Stimulated activated CD4-positive, alpha-beta T cell treated with anti-CD3 and anti-CD28 coated beads, Interleukin-4, amount 100 ng/mL, for 48 hours (primary cell): ENCODE results near the gene GPR89B.
"Not testable (repeated sequence)": the region's sequence is repeated elsewhere in the genome, so short reads cannot be mapped to it uniquely, and the experiment has no call there.

Experiments
- DNase-seq, 2 donors: peaks; one replicate each; pipeline ENCODE4 v3.0.0-alpha.2; 2020; ENCODE audit warnings: low read depth in 2 of 2

GPR89B gene

DNA sequence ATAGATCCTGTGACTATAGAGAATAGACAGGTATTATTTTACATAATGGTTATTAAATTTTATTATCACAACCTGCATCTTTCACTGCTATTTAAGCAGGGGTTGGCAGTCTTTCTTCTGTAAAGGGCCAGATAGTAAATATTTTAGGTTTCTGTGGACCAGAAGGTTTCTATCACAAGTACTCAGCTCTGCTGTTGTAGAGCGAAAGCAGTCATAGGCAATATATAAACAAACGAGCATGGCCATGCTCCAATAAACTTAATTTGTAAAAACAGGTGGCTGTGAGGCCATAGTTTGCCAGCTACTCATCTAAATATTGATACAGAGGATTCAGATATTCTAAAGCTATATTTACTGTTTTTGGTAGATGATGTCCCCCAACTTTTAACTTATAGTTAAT, 12.2 kb downstream of the GPR89B start:
- DNase-seq = not testable (repeated sequence)

DNA sequence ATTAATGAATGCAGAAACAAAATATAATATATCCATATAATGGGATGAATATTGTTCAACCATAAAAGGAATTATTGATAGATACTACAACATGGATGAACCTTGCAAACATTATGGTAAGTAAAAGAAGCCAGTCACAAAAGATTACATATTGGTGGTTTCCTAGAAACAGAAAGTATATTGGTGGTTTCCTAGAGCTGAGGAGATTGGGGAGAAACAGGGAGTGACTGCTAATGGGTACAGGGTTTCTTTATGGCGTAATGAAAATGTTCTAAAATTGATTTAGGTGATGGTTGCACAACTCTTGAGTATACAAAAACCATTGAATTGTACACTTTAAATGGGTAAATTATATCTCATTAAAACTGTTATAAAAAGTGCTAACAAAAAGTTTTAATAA, 14.3 kb downstream of the GPR89B start:
- DNase-seq = not testable (repeated sequence)

DNA sequence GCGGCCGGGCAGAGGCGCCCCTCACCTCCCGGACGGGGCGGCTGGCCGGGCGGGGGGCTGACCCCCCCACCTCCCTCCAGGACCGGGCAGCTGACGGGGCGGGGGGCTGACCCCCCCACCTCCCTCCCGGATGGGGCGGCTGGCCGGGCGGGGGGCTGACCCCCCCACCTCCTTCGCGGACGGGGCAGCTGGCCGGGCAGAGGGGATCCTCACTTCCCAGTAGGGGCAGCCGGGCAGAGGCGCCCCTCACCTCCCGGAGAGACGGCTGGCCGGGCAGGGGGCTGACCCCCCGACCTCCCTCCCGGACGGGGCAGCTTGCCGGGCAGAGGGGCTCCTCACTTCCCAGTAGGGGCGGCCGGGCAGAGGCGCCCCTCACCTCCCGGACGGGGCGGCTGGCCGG, 21.3 kb downstream of the GPR89B start:
- DNase-seq = not testable (repeated sequence)

DNA sequence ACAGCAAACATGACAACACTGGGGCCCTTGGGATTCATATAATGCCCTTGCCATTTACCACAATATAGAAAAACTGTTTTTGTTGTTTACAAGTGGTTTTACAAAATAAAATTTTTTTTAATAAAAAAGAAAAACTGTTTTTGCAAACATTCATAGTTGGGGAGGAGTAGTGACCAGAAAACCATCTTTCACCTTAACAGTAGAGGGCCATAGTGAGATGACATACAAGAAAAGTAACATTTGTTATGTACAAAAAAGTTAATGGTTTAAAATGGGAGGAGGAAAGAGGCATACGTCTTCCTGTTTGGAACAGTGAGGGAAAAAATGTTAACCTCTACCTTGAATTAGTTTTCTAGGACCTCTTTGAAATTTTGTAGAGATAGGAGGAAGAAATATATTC, 30.7 kb downstream of the GPR89B start:
- not testable (repeated sequence) for DNase-seq

DNA sequence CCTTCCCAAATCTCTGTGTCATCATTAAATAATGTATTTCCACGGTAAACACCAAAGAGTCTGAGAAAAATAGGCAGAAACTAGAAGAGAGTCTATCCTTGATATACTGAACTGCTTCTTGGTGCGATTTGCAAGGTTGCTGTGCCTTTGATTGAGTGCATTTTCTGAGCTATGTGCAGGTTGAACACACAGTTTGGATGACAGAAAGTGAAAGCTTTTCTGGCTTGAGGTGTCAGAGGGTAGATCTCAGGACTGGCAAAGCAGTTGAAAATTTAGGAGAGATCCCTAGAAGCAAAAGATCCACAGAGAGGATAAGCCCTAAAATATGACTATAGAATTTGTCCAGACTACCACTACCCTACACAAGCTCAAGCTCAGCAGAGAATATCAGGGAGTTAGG, 31.5 kb downstream of the GPR89B start:
- not testable (repeated sequence) for DNase-seq

DNA sequence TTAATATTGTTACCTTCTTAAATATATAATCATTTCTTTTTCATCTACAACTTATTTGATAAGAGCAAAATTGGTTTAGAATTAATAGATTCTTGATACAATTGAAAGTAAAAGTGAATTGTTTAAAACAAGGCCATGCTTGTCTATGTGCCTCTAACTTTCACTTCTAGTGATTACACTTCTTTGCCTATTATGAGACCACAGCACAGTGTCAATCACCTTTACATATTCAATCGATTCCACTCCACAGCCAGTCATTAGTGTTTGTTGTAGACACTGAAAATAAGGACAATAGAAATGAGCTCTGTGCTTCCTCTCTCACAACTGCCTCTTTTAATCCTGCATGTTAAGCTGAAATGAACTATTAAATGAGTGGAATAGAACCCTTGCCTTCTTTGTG, 36.4 kb downstream of the GPR89B start:
- not testable (repeated sequence) for DNase-seq

DNA sequence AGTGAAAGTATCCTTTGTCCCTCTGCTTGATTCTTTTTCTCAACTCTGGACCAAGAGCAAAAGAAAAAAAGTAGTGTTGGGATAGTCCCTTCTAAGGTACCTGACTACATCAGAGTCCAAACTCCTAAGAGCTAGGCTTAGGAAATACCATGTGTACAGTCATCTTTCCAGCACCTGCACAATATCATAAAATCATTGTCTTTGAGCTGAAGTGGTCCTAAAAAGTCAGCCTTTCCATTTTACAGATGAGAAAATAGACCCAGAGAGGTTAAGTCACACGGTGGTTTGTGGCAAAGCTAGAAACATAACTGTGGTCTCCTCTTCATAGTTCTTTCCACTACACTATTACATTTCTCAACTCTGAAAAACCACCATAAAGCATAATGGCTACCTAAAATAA, 38.4 kb downstream of the GPR89B start:
- DNase-seq = not testable (repeated sequence)

DNA sequence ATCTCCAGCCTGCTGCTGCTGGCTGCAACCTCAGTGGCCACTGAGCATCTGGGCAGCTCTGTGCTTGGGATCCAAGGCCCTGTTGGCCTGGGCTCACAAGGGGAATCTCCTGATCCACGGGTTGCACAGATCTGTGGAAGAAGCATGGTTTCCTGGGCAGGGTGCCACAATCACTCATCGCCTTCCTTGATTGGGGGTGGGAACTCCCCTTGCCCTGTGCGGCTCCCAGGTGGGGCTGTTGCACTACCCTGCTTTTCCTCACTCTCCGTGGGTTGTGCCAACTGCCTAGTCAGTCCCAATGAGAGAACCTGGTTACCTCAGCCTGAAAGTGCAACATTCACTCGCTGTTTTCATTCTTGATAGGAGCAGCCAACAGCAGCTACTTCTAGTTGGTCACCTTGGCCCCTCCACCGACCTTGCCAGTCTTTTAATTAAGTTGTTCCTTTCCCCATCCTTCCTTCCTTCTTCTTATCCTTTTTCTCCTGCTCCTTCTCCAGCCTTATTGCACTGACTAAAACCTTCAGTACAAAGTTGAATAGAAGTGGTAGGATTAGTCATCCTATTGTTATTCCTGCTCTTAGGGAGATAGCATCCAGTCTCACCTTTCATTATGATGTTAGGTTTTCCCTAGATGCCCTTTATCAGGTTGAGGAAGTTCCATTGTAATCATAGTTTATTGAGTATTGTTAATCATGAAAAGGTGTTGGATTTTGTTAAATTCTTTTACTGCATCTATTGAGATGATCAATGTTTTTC, 50.9 kb downstream of the GPR89B start:
- DNase-seq = not testable (repeated sequence)

DNA sequence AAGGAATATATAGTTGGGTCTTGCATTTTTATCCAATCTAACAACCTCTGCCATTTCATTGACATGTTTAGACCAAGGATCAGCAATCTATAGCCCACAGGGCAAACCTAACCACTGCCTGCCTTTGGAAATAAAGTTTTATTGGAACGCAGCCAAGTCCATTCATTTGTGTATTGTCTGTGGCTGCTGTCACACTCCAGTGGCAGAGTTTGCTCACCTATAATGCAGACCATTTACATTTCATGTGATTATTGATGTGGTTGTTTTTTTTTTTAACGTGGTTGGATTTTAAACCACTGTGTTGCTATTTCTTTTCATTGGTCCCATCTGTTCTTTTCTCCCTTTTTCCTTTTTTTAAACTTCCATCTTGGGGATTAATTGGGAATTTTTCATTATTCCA, 57.2 kb downstream of the GPR89B start:
- DNase-seq = not testable (repeated sequence)

DNA sequence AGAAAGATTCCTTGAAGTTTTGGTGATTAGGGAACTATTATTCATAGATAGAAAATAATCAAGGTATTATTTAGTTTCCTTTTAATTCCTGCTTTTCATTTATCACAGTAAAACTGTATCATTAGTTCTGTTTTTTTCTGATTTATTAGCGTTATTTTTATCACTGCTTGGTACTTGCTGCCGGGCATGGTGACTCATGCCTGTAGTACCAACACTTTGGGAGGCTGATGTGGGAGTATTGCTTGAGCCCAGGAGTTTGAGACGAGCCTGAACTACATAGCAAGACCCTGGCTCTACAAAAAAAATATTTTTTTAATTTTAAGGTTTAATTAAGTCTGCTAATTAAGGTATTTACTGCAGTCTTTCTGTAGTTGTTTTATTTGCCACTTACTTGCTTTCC, 59.7 kb downstream of the GPR89B start:
- not testable (repeated sequence) for DNase-seq

DNA sequence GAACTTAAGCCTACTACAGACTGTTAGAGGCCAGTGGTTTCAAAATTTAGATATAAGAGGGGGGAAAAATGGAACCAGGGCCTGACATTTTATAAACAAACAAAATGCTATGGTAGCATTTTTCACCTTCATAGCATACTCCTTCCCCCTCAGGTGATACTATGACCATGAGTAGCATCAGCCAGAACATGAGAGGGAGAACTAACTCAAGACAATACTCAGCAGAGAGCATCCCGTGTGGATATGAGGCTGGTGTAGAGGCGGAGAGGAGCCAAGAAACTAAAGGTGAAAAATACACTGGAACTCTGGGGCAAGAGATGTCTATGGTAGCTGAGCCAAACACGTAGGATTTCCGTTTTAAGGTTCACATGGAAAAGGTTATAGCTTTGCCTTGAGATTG, 64.7 kb downstream of the GPR89B start:
- not testable (repeated sequence) for DNase-seq

DNA sequence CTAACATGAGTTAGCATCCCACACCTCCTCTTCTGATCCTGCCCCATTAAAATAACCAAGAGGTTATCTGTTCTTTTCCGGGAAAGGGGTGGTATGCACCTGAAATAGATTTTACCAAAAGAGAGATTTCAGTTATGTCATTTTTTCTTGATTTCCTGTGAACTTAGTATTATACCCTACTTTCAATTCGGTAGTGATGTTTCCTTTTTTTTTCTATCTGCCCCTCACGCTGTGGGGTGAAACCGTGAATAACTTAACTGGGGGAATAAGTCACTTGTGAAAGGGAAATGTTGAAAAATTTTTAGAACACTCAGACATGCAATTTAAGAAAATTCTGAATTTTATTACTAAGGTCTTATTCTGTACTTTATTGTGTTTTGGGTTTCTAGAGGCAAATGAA, 65.2 kb downstream of the GPR89B start:
- not testable (repeated sequence) for DNase-seq

DNA sequence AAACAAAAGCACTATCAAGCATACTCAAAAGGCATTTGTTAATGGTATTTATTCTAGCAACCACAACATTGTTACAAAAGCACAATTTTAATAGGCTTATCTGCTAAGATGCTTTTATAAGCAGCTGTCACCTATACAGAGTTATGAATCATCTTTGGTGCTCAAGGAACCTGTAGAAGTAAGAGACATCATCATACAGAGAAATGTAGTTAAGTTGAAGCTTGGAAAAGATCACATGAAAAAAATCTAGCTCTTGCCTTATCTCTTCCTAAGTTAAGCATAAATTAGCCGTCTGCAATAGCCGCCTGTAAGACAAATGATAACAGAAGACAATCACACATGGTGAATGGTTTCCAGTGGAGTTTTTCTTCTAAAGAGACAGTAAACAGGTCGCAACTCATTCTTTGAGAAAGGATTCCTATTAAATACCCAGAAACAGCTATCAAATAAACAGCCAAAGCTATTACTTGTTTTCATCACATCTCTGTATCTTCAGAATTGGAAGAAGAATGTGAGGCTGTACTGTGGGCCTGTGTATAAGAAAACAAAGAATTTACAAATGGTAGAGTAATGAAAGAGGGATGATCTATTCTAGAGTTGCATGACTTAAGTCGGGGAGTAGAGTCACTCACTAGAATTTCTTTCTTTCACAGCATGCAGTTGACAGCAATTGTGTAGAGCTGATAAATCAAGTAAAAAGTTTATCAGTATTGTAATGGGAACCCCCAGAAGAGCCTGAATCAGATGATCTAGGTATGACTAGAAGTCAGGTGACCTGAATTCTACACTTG, 65.8 kb downstream of the GPR89B start:
- not testable (repeated sequence) for DNase-seq

DNA sequence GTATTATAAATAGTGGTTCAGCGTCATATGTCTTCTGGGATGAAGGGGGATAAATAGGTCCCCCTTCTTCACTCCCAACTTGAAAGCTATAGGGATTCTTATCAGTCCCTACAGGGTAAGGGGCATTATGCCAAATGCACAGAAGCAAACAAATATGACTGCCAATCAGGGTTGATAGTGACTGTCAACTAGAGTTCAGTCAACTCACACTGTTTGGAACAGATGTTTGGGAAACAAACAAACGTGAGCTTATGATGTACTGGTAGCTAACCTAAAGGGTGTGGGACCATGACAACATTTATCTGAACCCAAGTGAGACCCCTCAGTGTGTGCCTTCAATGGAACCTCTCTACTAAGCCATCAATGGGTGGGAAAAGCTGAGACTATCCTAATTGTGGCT, 67.9 kb downstream of the GPR89B start:
- not testable (repeated sequence) for DNase-seq

DNA sequence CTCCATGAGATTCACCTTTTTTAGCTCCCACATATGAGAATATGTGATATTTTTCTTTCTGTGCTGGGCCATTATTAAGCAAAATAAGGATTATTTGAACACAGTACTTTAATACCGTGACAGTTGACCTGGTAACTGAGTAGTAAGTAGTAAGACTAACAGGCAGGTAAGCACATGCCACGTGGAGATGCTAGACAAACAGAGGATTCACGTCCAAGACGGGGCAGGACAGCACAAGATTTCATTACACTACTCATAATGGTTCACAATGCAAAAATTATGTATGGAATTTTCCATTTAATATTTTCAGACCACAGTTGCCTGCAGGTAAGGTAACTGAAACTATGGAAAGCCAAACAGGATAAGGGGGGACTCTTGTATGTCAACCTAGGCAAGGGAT, 79.5 kb downstream of the GPR89B start:
- not testable (repeated sequence) for DNase-seq

DNA sequence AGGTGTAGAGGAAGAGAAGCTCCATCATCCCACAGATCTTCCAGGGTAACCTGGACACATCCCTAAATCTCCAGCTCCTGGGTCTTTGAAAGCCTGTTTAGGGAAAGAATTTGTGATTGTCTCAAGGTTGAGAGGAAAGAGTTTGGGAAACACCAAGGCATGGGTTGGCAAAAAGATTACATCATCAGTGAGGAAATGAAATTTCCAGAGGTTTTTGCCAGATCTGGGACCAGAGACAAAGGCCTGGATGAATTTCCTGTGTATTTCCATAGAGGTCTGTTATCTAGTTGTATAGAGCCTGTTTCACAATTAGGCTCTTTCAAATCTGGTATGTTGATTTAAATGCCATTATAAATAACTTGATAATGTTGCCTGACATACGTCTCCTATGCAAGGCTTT, 82.3 kb downstream of the GPR89B start:
- DNase-seq = no peak

DNA sequence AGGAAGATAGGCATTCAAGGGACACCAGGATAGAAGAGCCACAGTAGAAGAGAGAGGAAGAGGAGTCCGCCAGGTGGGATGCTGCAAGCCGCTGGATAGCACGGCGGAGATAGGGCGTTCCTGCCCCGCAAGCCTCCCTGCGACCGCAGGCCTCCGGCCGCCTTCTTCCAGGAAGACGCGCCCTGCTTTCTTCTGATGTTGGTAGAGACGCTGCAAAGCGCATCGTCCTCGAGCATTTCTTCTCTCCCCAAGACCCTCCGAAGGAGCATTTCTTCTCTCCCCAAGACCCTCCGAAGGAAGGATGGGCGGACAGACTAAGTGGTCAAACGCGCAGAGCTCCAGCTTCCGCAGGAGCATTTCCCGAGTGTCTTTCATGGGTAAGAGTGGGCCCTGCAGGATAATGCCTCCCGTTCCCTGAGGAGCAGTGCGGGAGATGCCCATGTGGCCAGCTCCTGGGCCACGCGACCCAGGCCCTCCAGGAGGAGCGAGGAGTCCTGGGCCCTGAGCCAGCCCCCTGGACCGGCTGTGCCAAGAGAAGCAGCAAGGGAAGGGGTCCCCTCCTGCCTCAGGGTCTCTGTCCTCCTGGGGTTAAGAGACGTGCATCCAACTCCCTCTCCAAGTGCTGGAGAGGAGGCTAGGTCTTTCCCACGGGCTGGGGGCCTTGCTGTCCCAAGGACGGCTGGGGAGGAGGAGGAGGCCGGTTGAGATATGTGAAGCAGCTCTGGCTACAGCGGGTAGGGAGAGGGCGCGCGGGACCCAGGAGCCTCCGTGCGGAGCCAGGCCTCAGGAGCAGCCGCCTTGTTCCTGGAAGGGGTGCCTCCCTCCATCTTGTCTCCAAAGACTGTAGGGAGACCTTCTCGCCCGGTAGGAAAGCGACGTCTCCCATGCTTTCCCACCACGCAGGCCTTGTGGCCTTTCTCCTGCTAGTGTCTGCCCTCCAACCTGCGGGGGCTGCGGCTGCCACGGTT, 85.2 kb downstream of the GPR89B start:
- not testable (repeated sequence) for DNase-seq

DNA sequence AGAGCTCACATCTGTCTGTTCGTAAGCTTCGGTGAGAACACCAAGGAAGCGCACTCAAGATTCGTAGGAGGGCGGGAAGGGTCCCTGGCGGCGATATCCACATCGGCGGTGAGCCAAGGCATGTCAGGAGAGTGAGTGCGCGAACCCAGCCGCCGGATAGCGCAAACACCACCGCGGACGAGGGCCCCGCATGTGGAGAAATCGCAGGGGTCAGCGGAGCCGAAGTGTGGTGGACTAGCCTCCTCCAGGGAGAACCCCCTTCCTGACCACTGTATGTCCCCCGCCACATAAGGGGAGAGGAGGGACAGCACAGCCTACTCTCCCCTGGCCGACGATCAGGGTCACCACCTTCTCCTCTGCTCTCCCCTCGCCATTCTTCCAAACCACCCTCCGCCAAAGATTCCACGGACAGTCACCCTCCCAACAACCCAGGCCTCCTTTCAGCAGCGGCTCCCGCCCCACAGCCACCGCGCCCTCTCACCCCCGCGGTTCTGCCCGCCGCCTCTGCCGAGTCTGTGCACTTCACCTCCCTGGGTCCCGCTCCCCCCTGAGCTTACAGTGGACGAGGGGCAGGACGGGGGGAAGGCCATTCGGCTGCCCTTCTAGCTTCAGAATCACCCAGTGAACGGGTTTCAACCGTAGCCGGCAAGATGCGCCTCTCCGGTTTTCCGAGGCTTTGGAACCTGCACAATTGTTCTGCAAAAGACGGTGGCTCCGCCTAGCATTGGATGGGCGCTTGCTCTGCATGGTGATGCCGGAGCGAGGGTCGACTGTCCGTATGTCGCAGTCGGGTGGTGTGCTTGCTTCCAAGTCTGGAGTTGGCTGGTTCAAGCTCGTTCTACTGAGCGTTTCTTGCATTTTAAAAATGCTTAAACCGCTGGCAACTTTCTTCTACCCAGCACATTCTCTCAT, 86.3 kb downstream of the GPR89B start:
- not testable (repeated sequence) for DNase-seq

DNA sequence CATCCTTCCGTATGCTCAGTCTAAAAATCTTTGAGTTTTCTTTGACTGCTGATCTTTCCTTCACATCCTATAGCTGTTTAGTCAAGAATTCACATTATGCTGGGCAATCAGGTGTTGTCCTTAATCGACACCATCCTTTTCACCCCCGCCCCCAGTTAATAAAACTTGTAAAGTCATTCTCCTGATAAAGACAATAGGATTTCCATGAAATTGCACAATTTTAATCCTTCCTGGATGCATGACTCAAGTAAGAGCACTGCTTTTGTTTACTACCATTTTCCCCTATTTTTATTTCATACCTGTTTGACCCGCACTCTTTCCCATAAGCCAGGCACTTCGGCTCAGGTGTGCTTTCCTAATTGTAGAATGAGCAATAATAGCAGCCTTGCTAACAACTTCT, 96.7 kb downstream of the GPR89B start:
- DNase-seq = not testable (repeated sequence)

DNA sequence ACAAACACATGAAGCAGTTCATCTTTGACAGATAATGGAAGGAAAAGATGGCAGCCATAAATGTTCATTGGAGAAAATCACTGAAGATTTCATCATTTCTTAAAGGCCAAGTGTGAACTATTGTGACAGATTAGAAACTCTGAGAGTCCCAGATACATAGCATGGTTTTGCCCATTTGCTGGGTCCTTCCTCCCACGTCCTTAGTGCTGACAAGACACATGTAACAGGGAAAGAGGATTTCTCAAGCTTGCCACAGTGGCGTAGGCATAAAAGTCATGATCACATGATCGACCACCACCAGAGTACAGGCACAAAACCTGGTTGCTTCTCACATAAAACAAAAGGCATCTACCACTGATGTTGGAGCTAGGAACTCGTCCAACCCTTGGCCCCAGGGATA, 98.8 kb downstream of the GPR89B start:
- not testable (repeated sequence) for DNase-seq

DNA sequence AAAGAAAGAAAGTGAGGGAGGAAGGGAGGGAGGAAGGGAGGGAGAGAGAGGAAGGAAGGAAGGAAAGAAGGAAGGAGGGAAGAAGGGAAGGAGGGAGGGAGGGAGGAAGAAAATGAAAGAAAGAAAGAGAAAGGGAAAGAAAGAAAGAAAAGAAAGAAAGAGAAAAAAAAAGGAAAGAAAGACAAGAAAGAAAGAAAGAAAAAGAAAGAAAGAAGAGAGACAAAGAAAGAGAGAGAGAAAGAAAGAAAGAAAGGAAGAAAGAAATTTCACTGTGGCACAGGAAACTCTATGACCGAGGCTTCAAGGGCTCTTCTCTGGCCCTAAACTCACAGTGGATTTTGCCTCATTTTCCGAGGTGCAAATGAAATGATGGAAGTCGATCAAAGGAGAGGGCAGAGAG, 104.0 kb downstream of the GPR89B start:
- not testable (repeated sequence) for DNase-seq
